ENCODE data around the gene CLCA2.

CLCA2 gene

GRCh38 chr1:86453664-86454063 is 29.7 kb downstream of the CLCA2 start:
- H3K27ac ChIP-seq (ENCODE audit: low read depth, low read length) = no peak overlapping the region
- no peak overlapping the region for H3K4me3 ChIP-seq (ENCODE audit: low read depth, low read length)
- H3K4me1 ChIP-seq (ENCODE audit: control insufficient read depth, insufficient read depth, low read length) = peaks cover 4% of the 10 kb centered on the region; the same call in 1 of the 2 replicates
- H3K27me3 ChIP-seq (ENCODE audit: control insufficient read depth, insufficient read depth, low read length) = no peaks in the 10 kb centered on the region
- H3K9me3 ChIP-seq (ENCODE audit: control insufficient read depth, insufficient read depth, low read length) = no peaks in the 10 kb centered on the region
- no peak overlapping the region for H3K9ac ChIP-seq (ENCODE audit: low read depth, low read length)
- no peaks in the 10 kb centered on the region for H3K36me3 ChIP-seq (ENCODE audit: control insufficient read depth, insufficient read depth, low read length)

- no peak overlapping the region for H3K27ac ChIP-seq (ENCODE audit: low read depth, low read length)
- H3K4me1 ChIP-seq (ENCODE audit: control insufficient read depth, insufficient read depth, low read length) = peaks cover 4% of the 10 kb centered on the region; the same call in 1 of the 2 replicates
- H3K36me3 ChIP-seq (ENCODE audit: control insufficient read depth, insufficient read depth, low read length) = no peaks in the 10 kb centered on the region
- no peak overlapping the region for H3K4me3 ChIP-seq (ENCODE audit: low read depth, low read length)
- no peaks in the 10 kb centered on the region for H3K27me3 ChIP-seq (ENCODE audit: control insufficient read depth, insufficient read depth, low read length)
- H3K9me3 ChIP-seq (ENCODE audit: control insufficient read depth, insufficient read depth, low read length) = no peaks in the 10 kb centered on the region
- no peak overlapping the region for H3K9ac ChIP-seq (ENCODE audit: low read depth, low read length)
Measured at GRCh38 chr1:86455073-86455472, 31.1 kb downstream of the CLCA2 start.

DNA sequence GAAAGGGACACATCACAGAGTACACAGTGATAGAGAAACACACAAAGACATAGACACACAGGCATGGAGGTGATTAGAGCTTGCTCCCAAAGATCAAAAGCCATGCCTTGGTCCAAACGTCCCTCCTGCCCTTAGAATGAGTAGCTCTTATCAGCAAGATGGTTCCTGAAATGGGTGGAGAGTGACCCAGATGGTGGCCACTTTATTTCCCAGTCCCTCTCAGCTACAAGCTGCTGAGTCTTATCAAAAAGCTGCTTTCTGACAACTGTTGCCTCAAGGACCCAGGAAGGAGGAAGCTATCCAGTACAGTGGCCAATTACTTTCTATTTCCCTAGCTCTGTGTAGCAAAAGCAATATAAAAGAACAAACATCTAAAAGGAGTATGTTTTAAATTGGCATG is 37.0 kb downstream of the CLCA2 start:
- no peaks in the 10 kb centered on the region for H3K4me1 ChIP-seq (ENCODE audit: control insufficient read depth, insufficient read depth, low read length)
- H3K27ac ChIP-seq (ENCODE audit: low read depth, low read length) = no peak overlapping the region
- H3K27me3 ChIP-seq (ENCODE audit: control insufficient read depth, insufficient read depth, low read length) = no peaks in the 10 kb centered on the region
- no peak overlapping the region for H3K9ac ChIP-seq (ENCODE audit: low read depth, low read length)
- H3K9me3 ChIP-seq (ENCODE audit: control insufficient read depth, insufficient read depth, low read length) = no peaks in the 10 kb centered on the region
- no peak overlapping the region for H3K4me3 ChIP-seq (ENCODE audit: low read depth, low read length)
- H3K36me3 ChIP-seq (ENCODE audit: control insufficient read depth, insufficient read depth, low read length) = no peaks in the 10 kb centered on the region

GRCh38 chr1:86461482-86461881 is 37.5 kb downstream of the CLCA2 start:
- Histone ChIP-seq H3K36me3 (ENCODE audit: control insufficient read depth, insufficient read depth, low read length) (no peaks in the 10 kb centered on the region), H3K9ac (ENCODE audit: low read depth, low read length) (no peak overlapping the region), H3K27ac (ENCODE audit: low read depth, low read length) (no peak overlapping the region), H3K27me3 (ENCODE audit: control insufficient read depth, insufficient read depth, low read length) (no peaks in the 10 kb centered on the region), H3K9me3 (ENCODE audit: control insufficient read depth, insufficient read depth, low read length) (no peaks in the 10 kb centered on the region), H3K4me3 (ENCODE audit: low read depth, low read length) (no peak overlapping the region), H3K4me1 (ENCODE audit: control insufficient read depth, insufficient read depth, low read length) (no peaks in the 10 kb centered on the region)

DNA sequence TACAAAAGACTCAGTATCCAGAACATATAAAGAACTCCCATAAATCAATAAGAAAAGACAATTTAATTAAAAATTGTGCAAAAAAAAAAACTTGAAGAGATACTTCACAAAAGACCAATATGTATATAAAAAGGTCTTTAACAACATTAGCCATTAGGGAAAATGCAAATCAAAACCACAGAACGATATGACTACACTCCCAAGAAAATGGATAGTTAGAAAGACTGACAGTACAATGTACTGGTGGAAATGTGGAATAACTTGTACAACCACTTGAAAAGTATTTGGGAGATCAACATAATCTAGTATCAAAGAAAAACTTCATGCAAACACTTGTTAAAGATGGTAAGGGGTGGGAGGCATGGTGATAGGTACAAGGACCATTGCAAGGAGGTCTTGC is 40.8 kb downstream of the CLCA2 start:
- no peak overlapping the region for H3K4me3 ChIP-seq (ENCODE audit: low read depth, low read length)
- no peak overlapping the region for H3K9ac ChIP-seq (ENCODE audit: low read depth, low read length)
- no peaks in the 10 kb centered on the region for H3K4me1 ChIP-seq (ENCODE audit: control insufficient read depth, insufficient read depth, low read length)
- H3K27ac ChIP-seq (ENCODE audit: low read depth, low read length) = no peak overlapping the region
- no peaks in the 10 kb centered on the region for H3K9me3 ChIP-seq (ENCODE audit: control insufficient read depth, insufficient read depth, low read length)
- H3K36me3 ChIP-seq (ENCODE audit: control insufficient read depth, insufficient read depth, low read length) = no peaks in the 10 kb centered on the region
- H3K27me3 ChIP-seq (ENCODE audit: control insufficient read depth, insufficient read depth, low read length) = no peaks in the 10 kb centered on the region

DNA sequence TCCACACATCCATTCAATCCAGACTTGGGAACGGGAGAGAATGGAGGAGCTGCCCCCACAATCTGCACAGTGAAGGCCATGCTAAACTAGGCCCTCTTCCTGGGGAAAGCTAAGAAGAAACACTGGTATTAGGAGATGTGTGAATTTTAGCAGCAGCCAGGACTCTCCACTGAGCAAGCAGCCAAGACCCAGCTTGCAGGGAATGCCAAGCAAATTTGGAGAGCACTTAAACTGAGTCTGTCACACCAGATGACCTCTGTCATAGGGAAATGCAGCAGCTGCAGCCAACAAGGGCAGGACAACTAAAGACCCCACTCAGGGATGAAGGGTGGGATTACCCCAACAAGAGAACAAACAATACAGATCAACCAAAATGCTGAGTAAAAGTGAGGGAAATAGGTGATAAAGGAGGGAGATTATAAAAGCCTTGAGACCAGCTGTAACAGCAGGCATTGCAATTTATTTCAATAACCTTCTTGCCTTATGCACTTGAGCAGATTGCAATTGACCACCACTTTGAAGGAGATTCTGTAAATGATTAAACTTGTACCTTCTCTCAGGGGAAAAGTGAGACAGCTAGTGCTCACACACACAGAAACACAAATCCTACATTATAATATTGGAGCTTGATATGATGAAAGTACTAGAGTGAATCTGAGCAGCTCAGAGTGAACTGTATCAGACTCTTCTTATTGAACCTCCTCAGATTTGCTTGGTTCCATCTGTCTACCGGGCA is 42.3 kb downstream of the CLCA2 start:
- Histone ChIP-seq H3K27me3 (ENCODE audit: control insufficient read depth, insufficient read depth, low read length) (no peaks in the 10 kb centered on the region), H3K4me1 (ENCODE audit: control insufficient read depth, insufficient read depth, low read length) (no peaks in the 10 kb centered on the region), H3K9me3 (ENCODE audit: control insufficient read depth, insufficient read depth, low read length) (no peaks in the 10 kb centered on the region), H3K36me3 (ENCODE audit: control insufficient read depth, insufficient read depth, low read length) (no peaks in the 10 kb centered on the region), H3K27ac (ENCODE audit: low read depth, low read length) (no peak overlapping the region), H3K9ac (ENCODE audit: low read depth, low read length) (no peak overlapping the region), H3K4me3 (ENCODE audit: low read depth, low read length) (no peak overlapping the region)

- H3K27me3 ChIP-seq (ENCODE audit: control insufficient read depth, insufficient read depth, low read length) = no peaks in the 10 kb centered on the region
Measured at GRCh38 chr1:86466986-86467385, 43.0 kb downstream of the CLCA2 start.

GRCh38 chr1:86468501-86468977 is 44.6 kb downstream of the CLCA2 start, which contains the start of gene CLCA1:
TSS of gene CLCA1 (plus strand) at chr1:86468927. CDS start at chr1:86468972, 45 bp downstream.
- Histone ChIP-seq H3K27ac (ENCODE audit: low read depth, low read length) (no peak within 1 kb of the TSS), H3K36me3 (ENCODE audit: control insufficient read depth, insufficient read depth, low read length) (no peaks in the 10 kb centered on the region), H3K4me1 (ENCODE audit: control insufficient read depth, insufficient read depth, low read length) (no peaks in the 10 kb centered on the region; the same call in 1 of the 2 replicates), H3K9ac (ENCODE audit: low read depth, low read length) (no peak within 1 kb of the TSS), H3K27me3 (ENCODE audit: control insufficient read depth, insufficient read depth, low read length) (no peaks in the 10 kb centered on the region), H3K4me3 (ENCODE audit: low read depth, low read length) (no peak within 1 kb of the TSS), H3K9me3 (ENCODE audit: control insufficient read depth, insufficient read depth, low read length) (no peaks in the 10 kb centered on the region)

More at GRCh38 chr1:86466986-86467385, 43.0 kb downstream of the CLCA2 start:
- H3K4me3 ChIP-seq (ENCODE audit: low read depth, low read length) = no peak overlapping the region
- no peaks in the 10 kb centered on the region for H3K36me3 ChIP-seq (ENCODE audit: control insufficient read depth, insufficient read depth, low read length)
- no peaks in the 10 kb centered on the region for H3K9me3 ChIP-seq (ENCODE audit: control insufficient read depth, insufficient read depth, low read length)
- H3K27ac ChIP-seq (ENCODE audit: low read depth, low read length) = no peak overlapping the region
- no peak overlapping the region for H3K9ac ChIP-seq (ENCODE audit: low read depth, low read length)
- no peaks in the 10 kb centered on the region for H3K4me1 ChIP-seq (ENCODE audit: control insufficient read depth, insufficient read depth, low read length)

DNA sequence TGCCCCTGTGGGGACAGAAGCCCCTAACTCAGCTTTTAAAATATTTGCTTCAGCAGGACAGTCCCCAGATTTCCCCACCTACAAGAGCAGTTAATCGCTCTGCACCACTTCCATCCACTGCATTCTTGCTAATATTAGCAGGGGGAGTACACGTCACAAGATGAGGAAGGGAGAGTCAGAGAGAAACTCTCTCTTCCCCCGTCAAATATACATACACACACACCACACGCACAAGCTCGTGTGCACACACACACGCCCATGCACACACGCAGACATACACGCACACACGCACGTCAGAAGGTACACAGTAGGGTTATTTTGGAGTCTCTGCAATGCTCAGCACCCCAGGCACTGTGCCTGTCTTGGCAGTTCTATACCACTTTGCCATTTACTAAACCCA is 46.9 kb downstream of the CLCA2 start:
- no peaks in the 10 kb centered on the region for H3K36me3 ChIP-seq (ENCODE audit: control insufficient read depth, insufficient read depth, low read length)
- H3K27me3 ChIP-seq (ENCODE audit: control insufficient read depth, insufficient read depth, low read length) = no peaks in the 10 kb centered on the region
- no peak overlapping the region for H3K4me3 ChIP-seq (ENCODE audit: low read depth, low read length)
- no peaks in the 10 kb centered on the region for H3K9me3 ChIP-seq (ENCODE audit: control insufficient read depth, insufficient read depth, low read length)
- no peak overlapping the region for H3K27ac ChIP-seq (ENCODE audit: low read depth, low read length)
- H3K9ac ChIP-seq (ENCODE audit: low read depth, low read length) = no peak overlapping the region
- no peaks in the 10 kb centered on the region; the same call in 1 of the 2 replicates for H3K4me1 ChIP-seq (ENCODE audit: control insufficient read depth, insufficient read depth, low read length)

DNA sequence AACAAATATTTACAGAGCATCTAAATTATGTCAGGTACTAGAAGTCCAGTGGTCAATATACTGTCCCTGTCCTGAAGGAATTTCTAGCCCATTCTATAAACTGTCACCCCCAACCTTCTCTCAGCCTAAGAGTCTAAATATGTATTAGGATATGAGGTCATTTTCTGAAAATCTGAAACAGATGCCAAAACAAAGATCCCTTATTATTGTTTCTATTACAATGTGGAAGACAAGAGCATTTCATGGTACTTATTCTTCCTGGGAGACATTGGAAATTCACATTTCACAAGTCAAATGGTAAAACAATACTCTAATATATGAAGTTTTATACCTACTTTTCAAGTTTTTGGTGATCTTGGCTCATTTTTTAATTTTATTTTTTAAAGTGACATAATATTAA is 47.3 kb downstream of the CLCA2 start:
- Histone ChIP-seq H3K27ac (ENCODE audit: low read depth, low read length) (no peak overlapping the region), H3K4me1 (ENCODE audit: control insufficient read depth, insufficient read depth, low read length) (no peaks in the 10 kb centered on the region; the same call in 1 of the 2 replicates), H3K9me3 (ENCODE audit: control insufficient read depth, insufficient read depth, low read length) (no peaks in the 10 kb centered on the region), H3K9ac (ENCODE audit: low read depth, low read length) (no peak overlapping the region), H3K27me3 (ENCODE audit: control insufficient read depth, insufficient read depth, low read length) (no peaks in the 10 kb centered on the region), H3K4me3 (ENCODE audit: low read depth, low read length) (no peak overlapping the region), H3K36me3 (ENCODE audit: control insufficient read depth, insufficient read depth, low read length) (no peaks in the 10 kb centered on the region)

GRCh38 chr1:86472152-86472551 is 48.2 kb downstream of the CLCA2 start:
- no peak overlapping the region for H3K9ac ChIP-seq (ENCODE audit: low read depth, low read length)
- no peak overlapping the region for H3K27ac ChIP-seq (ENCODE audit: low read depth, low read length)
- no peaks in the 10 kb centered on the region for H3K27me3 ChIP-seq (ENCODE audit: control insufficient read depth, insufficient read depth, low read length)
- H3K36me3 ChIP-seq (ENCODE audit: control insufficient read depth, insufficient read depth, low read length) = no peaks in the 10 kb centered on the region
- H3K4me1 ChIP-seq (ENCODE audit: control insufficient read depth, insufficient read depth, low read length) = no peaks in the 10 kb centered on the region; the same call in 1 of the 2 replicates
- H3K4me3 ChIP-seq (ENCODE audit: low read depth, low read length) = no peak overlapping the region
- no peaks in the 10 kb centered on the region for H3K9me3 ChIP-seq (ENCODE audit: control insufficient read depth, insufficient read depth, low read length)
